Left lung (tissue), 10 donors: ENCODE measurements around the gene PEX7. TPM values are rescaled to one million over a fixed set of nuclear protein-coding genes. Genes with fewer than 3 reads are reported as not detected.
"Not testable (repeated sequence)": the region's sequence is repeated elsewhere in the genome, so short reads cannot be mapped to it uniquely, and the experiment has no call there.

Experiments used
- ATAC-seq: fragments of 200-7000 bp; cut with Tn5 transposase; one replicate; pipeline ENCODE4 v1.9.1; 2020; ENCODE audit warnings: moderate library complexity
- DNase-seq, 4 donors: peaks; one replicate each; pipeline ENCODE4 v3.0.0-alpha.2; 2013 to 2020
- H3K27ac ChIP-seq, 2 donors: fragments of 200-600 bp; sonication (generic) in 1 of 2; one replicate each; pipeline versions ENCODE4 v1.5.0 to v1.8.0; 2020 to 2021
- H3K27me3 ChIP-seq, 2 donors: fragments of 200-600 bp; sonication (generic) in 1 of 2; one replicate each; pipeline versions ENCODE4 v1.5.0 to v1.8.0; 2020 to 2021
- H3K36me3 ChIP-seq, 2 donors: fragments of 200-600 bp; sonication (generic) in 1 of 2; one replicate each; pipeline versions ENCODE4 v1.5.0 to v1.8.0; 2020 to 2021
- H3K4me1 ChIP-seq, 2 donors: fragments of 200-600 bp; one replicate each; pipeline ENCODE4 v1.8.0; 2021
- H3K4me3 ChIP-seq, 2 donors: fragments of 200-600 bp; sonication (generic) in 1 of 2; one replicate each; pipeline versions ENCODE4 v1.5.0 to v1.8.0; 2020 to 2021; ENCODE audit warnings: mild to moderate bottlenecking in 1 of 2
- H3K9me3 ChIP-seq, 2 donors: fragments of 200-600 bp; sonication (generic) in 1 of 2; one replicate each; pipeline versions ENCODE4 v1.5.0 to v1.8.0; 2020 to 2021
- CTCF ChIP-seq, 2 donors: fragments of 200-600 bp; sonication (generic) in 1 of 2; IDR thresholded peaks; one replicate each; pipeline versions ENCODE4 v1.5.0 to v1.8.0; 2021; ENCODE audit warnings: antibody characterized with exemption in 2 of 2
- intact Hi-C, 2 donors: fragments of 100-400 bp; cut with DNase I; formaldehyde crosslinking; loops; one replicate each; pipeline versions ENCODE4 v1.11.2 to v1.14.2; 2022
- polyA plus RNA-seq, 6 donors: library from polyadenylated mRNA; unstranded; fragments of 120-200 nt; gene quantifications; one replicate each; pipeline ENCODE4 v1.2.1, GENCODE V29; 2013; ENCODE audit not compliant: insufficient read length in 6 of 6
- total RNA-seq, 2 donors: library from RNA; stranded (reverse); fragmentation: NEBNext Ultra II Directional; extraction: Animal tissue kit (Norgen Biotek cat#: 25700); gene quantifications; one replicate each; pipeline ENCODE4 v1.2.1, GENCODE V29; 2021
- donor health status: DM: no; HTN: yes; CAD: no.
- donor health status: DM: no; HTN: no; CAD: no.

PEX7 gene
- total and polyA plus RNA-seq, 8 donors, result 6.8 to 12.0 (median 8.8) TPM

- Histone ChIP-seq H3K4me3 (no peak overlapping the region), H3K9me3 (no peaks in the 10 kb centered on the region), H3K36me3 (no peaks in the 10 kb centered on the region), H3K4me1 (no peaks in the 10 kb centered on the region), H3K27ac (no peak overlapping the region), H3K27me3 (no peaks in the 10 kb centered on the region)
- intact Hi-C loops, result no loop called here
- DNase-seq (no peak), ATAC-seq (no peak)
- TF ChIP-seq CTCF (IDR thresholded peaks at IDR 0.05), result no peak
Measured at GRCh38 chr6:136840276-136841001, 18.0 kb downstream of the PEX7 start.

GRCh38 chr6:136843210-136843609 lies 20.8 kb downstream of the PEX7 start:
- intact Hi-C loops, result no loop called here
- H3K4me3 ChIP-seq, result no peak overlapping the region
- H3K9me3 ChIP-seq, result no peaks in the 10 kb centered on the region
- no peak overlapping the region for H3K27ac ChIP-seq
- ATAC-seq, result no peak
- H3K36me3 ChIP-seq, result no peaks in the 10 kb centered on the region
- no peak for TF ChIP-seq CTCF (IDR thresholded peaks at IDR 0.05)
- no peak for DNase-seq
- no peaks in the 10 kb centered on the region for H3K4me1 ChIP-seq
- no peaks in the 10 kb centered on the region for H3K27me3 ChIP-seq

GRCh38 chr6:136846046-136846445 lies 23.7 kb downstream of the PEX7 start:
- Histone ChIP-seq H3K4me3 (no peak overlapping the region), H3K4me1 (no peaks in the 10 kb centered on the region), H3K27me3 (no peaks in the 10 kb centered on the region), H3K27ac (no peak overlapping the region), H3K9me3 (no peaks in the 10 kb centered on the region), H3K36me3 (no peaks in the 10 kb centered on the region)
- intact Hi-C loops, result no loop called here
- peak; percentile 79 for ATAC-seq
- TF ChIP-seq CTCF (IDR thresholded peaks at IDR 0.05), result peak; percentile 68 to 72
- DNase-seq, result peak in 2 of 4 donors; percentile 37 to 63

- DNase-seq, H3K36me3 ChIP-seq, H3K4me3 ChIP-seq, H3K9me3 ChIP-seq, ATAC-seq, H3K27me3 ChIP-seq, intact Hi-C loops, H3K27ac ChIP-seq, H3K4me1 ChIP-seq: not testable (repeated sequence)
Measured at GRCh38 chr6:136846477-136846876, 24.1 kb downstream of the PEX7 start.

- H3K4me3 ChIP-seq, H3K27me3 ChIP-seq, H3K36me3 ChIP-seq, ATAC-seq, H3K9me3 ChIP-seq, intact Hi-C loops, DNase-seq, H3K27ac ChIP-seq, H3K4me1 ChIP-seq: not testable (repeated sequence)
Measured at GRCh38 chr6:136849979-136850563, 27.7 kb downstream of the PEX7 start.

- H3K27ac ChIP-seq, result peak overlapping the region in 1 of 2 donors; percentile 11
- DNase-seq, result no peak
- H3K27me3 ChIP-seq, result no peaks in the 10 kb centered on the region
- intact Hi-C loops, result no loop called here
- peaks cover 0 to 5% of the 10 kb centered on the region in 2 donors for H3K36me3 ChIP-seq
- no peaks in the 10 kb centered on the region for H3K9me3 ChIP-seq
- peak; percentile 63 for ATAC-seq
- H3K4me3 ChIP-seq, result no peak overlapping the region
- TF ChIP-seq CTCF (IDR thresholded peaks at IDR 0.05), result no peak
- peaks cover 0 to 6% of the 10 kb centered on the region in 2 donors for H3K4me1 ChIP-seq
Measured at GRCh38 chr6:136859430-136859829, 37.0 kb downstream of the PEX7 start.
